LNCaP clone FGC (cell line): ENCODE results near the gene OCRL.

Experiments
- DNase-seq: peaks from one replicate; pipeline ENCODE4 v3.0.0-alpha.2; 2011; ENCODE audit warnings: low read depth
- H3K4me3 ChIP-seq: 2 replicates; pipeline ENCODE4 v1.5.1; 2011; ENCODE audit warnings: mild to moderate bottlenecking, low read depth, low read length, control low read depth
- TF ChIP-seq, protein P1 (sequence below): IDR thresholded peaks from 2 replicates; pipeline ENCODE4 v1.5.1; 2012; ENCODE audit warnings: mild to moderate bottlenecking; ENCODE audit not compliant: control insufficient read depth, insufficient read depth; ENCODE audit errors: extremely low read depth

OCRL gene

DNA sequence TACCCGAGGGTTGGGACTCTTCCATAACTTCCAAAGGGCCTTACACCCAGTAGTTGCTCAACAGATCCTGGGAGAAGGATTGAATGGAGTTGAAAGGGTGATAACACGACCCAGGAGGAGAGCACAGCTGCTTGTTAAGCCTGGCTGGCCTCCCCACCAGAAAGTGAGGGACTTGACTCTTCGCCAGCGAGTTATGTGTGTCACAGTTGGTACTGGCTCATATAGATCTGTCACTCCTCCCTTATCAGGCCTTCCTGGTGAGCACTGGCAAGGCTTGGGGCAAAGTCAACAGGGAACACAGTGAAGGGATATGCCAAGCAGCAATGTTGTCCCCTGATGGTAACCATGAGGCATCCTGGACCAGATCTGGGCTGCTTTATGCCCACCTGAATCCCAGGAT lies 78.9 kb downstream of the OCRL start:
- no peak for DNase-seq
- TF ChIP-seq, protein P1, sequence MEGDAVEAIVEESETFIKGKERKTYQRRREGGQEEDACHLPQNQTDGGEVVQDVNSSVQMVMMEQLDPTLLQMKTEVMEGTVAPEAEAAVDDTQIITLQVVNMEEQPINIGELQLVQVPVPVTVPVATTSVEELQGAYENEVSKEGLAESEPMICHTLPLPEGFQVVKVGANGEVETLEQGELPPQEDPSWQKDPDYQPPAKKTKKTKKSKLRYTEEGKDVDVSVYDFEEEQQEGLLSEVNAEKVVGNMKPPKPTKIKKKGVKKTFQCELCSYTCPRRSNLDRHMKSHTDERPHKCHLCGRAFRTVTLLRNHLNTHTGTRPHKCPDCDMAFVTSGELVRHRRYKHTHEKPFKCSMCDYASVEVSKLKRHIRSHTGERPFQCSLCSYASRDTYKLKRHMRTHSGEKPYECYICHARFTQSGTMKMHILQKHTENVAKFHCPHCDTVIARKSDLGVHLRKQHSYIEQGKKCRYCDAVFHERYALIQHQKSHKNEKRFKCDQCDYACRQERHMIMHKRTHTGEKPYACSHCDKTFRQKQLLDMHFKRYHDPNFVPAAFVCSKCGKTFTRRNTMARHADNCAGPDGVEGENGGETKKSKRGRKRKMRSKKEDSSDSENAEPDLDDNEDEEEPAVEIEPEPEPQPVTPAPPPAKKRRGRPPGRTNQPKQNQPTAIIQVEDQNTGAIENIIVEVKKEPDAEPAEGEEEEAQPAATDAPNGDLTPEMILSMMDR: no peak

DNA sequence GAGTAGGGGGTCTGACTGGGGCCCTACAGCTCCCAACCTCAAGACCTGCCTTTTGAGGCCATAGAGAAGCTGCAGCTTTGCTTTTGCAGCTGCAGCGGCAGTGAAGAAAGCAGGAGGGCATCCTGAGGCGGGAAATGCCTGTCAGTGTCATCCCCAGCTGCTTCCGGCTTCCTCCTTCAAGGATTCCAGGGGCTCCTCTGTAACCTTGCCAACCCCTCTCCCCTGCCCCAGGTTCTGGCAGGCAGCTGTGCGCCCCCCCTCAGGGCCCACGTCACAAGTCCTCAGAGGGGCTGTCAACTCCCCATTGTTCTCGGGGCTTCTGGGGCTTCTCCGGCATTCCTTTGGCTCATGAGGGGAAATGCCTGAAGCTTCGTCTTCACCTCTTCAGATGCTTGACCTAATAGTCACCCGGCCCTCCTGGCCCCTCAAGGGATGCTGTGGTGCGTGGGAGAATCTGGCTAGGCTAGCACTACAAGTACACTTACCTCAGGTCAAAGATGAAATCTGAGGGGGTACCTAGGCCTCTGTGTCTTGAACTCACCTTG lies 82.8 kb downstream of the OCRL start:
- TF ChIP-seq, protein P1: no peak
- DNase-seq: no peak

More for the DNA sequence above, 78.9 kb downstream of the OCRL start:
- H3K4me3 ChIP-seq: no peak overlapping the region

GRCh38 chrX:129626026-129626425 lies 86.0 kb downstream of the OCRL start:
- TF ChIP-seq, protein P1: no peak
- H3K4me3 ChIP-seq: no peak overlapping the region
- no peak for DNase-seq

More for the DNA sequence above, 82.8 kb downstream of the OCRL start:
- no peak overlapping the region for H3K4me3 ChIP-seq

GRCh38 chrX:129629837-129630236 lies 89.8 kb downstream of the OCRL start:
- TF ChIP-seq, protein P1: no peak
- DNase-seq: no peak
- no peak overlapping the region for H3K4me3 ChIP-seq

GRCh38 chrX:129631849-129632248 lies 91.8 kb downstream of the OCRL start:
- DNase-seq: no peak
- TF ChIP-seq, protein P1: no peak
- no peak overlapping the region for H3K4me3 ChIP-seq

DNA sequence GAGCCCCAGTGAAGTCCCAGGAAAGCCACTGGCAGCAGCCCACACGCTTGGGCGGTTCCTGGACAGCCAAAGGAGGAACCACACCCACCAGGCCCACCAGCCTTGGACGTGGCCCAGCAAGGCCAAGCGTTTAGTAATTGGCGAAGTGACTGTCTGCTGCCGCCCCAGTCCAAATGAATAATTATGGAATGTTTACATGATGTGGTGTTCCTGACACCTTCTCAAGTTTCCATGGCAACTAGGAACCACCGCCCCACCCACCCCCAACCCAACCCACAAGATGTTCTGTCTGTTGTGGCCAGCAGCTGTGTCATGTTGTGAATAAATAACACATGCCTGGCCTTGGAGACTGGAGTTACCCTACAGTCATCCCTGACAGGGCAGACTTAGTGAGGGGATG lies 92.4 kb downstream of the OCRL start:
- H3K4me3 ChIP-seq: no peak overlapping the region
- DNase-seq: no peak
- TF ChIP-seq, protein P1: no peak

GRCh38 chrX:129634541-129634940 lies 94.5 kb downstream of the OCRL start:
- TF ChIP-seq, protein P1: no peak
- no peak for DNase-seq
- no peak overlapping the region for H3K4me3 ChIP-seq
